PC-9 (cell line): ENCODE measurements around the gene HOOK1. TPM values are rescaled to one million over a fixed set of nuclear protein-coding genes. Genes with fewer than 3 reads are reported as not detected.
"Not testable (repeated sequence)": the region's sequence is repeated elsewhere in the genome, so short reads cannot be mapped to it uniquely, and the experiment has no call there.

ENCODE experiments used
- BruUV-seq: library from RNA; stranded (reverse); fragments of 400-500 nt; replicated peaks from 2 replicates; lab custom pipeline; 2021; lab: Mats Ljungman, UMichigan
- CTCF ChIA-PET: fragments of 300-600 bp; sonication (Branson Sonifier 250); formaldehyde crosslinking; loops from one replicate; lab custom pipeline; 2022; ENCODE audit warnings: antibody characterized with exemption; lab: Charles Lee
- POLR2A ChIA-PET: fragments of 300-600 bp; sonication (Branson Sonifier 250); formaldehyde crosslinking; loops from one replicate; lab custom pipeline; 2022; ENCODE audit warnings: antibody characterized with exemption; ENCODE audit not compliant: unreplicated experiment; lab: Charles Lee
- DNase-seq, 2 experiments: peaks; one replicate each; pipeline versions ENCODE4 v3.0.0 to v3.0.0-alpha.2; 2015 to 2022; ENCODE audit warnings: mixed read lengths in 1 of 2
- H2AFZ ChIP-seq: fragments of 200-600 bp; sonication (generic); 2 replicates; pipeline ENCODE4 v1.8.1; 2017; ENCODE audit warnings: antibody characterized with exemption
- H3F3A ChIP-seq: fragments of 200-600 bp; sonication (generic); 2 replicates; pipeline ENCODE4 v1.8.1; 2017; ENCODE audit warnings: antibody characterized with exemption, mild to moderate bottlenecking, low read depth; ENCODE audit not compliant: insufficient read depth
- H3K27ac ChIP-seq: fragments of 200-600 bp; sonication (generic); 2 replicates; pipeline ENCODE4 v1.6.1; 2016; ENCODE audit warnings: mixed run types
- H3K27me3 ChIP-seq: fragments of 200-600 bp; sonication (generic); 2 replicates; pipeline ENCODE4 v1.6.1; 2016; ENCODE audit warnings: low read depth, mixed run types; ENCODE audit not compliant: insufficient read depth
- H3K36me3 ChIP-seq: fragments of 200-600 bp; sonication (generic); 2 replicates; pipeline ENCODE4 v1.6.1; 2016; ENCODE audit warnings: low read depth, mixed run types
- H3K4me1 ChIP-seq: fragments of 200-600 bp; sonication (generic); replicated peaks from 2 replicates; pipeline ENCODE4 v1.6.1; 2016; ENCODE audit warnings: mixed run types; ENCODE audit not compliant: insufficient read depth
- H3K4me2 ChIP-seq: fragments of 200-600 bp; sonication (generic); 2 replicates; pipeline ENCODE4 v1.6.1; 2017; ENCODE audit warnings: mixed run types
- H3K4me3 ChIP-seq: fragments of 200-600 bp; sonication (generic); 2 replicates; pipeline ENCODE4 v1.6.1; 2016; ENCODE audit warnings: mixed run types
- H3K79me2 ChIP-seq: fragments of 200-600 bp; sonication (generic); 2 replicates; pipeline ENCODE4 v1.6.1; 2017; ENCODE audit warnings: low read depth, mixed run types
- H3K9me2 ChIP-seq: fragments of 200-600 bp; sonication (generic); 2 replicates; pipeline ENCODE4 v1.8.1; 2017; ENCODE audit warnings: mild to moderate bottlenecking; ENCODE audit not compliant: insufficient read depth
- H3K9me3 ChIP-seq: fragments of 200-600 bp; sonication (generic); 2 replicates; pipeline ENCODE4 v1.8.1; 2016; ENCODE audit warnings: low read depth; ENCODE audit not compliant: insufficient read depth
- H4K20me1 ChIP-seq: fragments of 200-600 bp; sonication (generic); 2 replicates; pipeline ENCODE4 v1.8.1; 2017; ENCODE audit not compliant: insufficient read depth
- EZH2 ChIP-seq: fragments of 200-600 bp; sonication (generic); IDR thresholded peaks from 2 replicates; pipeline ENCODE4 v1.8.0; 2017; ENCODE audit warnings: antibody characterized with exemption, low read depth
- intact Hi-C: fragments of 100-400 bp; cut with micrococcal nuclease; formaldehyde crosslinking; loops from one replicate; pipeline ENCODE4 v1.10.0; 2022; ENCODE audit not compliant: unreplicated experiment
- total RNA-seq: library from RNA; stranded (reverse); gene quantifications from 2 replicates; pipeline ENCODE4 v1.2.3, GENCODE V29; 2021
- TF ChIP-seq, protein P1 (sequence below): fragments of 200-600 bp; sonication (generic); conservative IDR thresholded peaks from 2 replicates; pipeline ENCODE4 v1.6.1; 2017; ENCODE audit warnings: mixed run types, antibody characterized with exemption, mild to moderate bottlenecking, moderate library complexity

HOOK1 gene
- total RNA-seq, 1 experiment from 2014 or later, result 23.7 TPM

DNA sequence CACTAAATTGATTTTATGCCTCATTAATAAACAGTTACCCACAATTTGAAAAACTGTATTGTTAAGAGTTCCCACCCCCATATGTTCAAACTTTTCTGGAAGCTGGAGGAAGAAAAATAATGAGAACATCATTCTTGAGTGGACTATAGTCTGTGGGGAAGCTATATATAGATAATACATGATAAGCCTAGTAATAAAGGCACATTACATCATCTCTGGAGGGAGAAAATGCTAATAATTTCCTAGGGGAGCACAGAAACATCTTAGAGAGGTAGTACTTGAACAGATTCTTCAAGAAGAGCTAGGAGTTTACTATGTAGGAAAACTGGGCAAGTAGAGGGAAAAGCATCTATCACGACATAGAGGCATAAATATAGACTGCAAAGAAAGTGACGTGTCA lies 92.2 kb downstream of the HOOK1 start:
- no peak overlapping the region for H3K4me3 ChIP-seq

DNA sequence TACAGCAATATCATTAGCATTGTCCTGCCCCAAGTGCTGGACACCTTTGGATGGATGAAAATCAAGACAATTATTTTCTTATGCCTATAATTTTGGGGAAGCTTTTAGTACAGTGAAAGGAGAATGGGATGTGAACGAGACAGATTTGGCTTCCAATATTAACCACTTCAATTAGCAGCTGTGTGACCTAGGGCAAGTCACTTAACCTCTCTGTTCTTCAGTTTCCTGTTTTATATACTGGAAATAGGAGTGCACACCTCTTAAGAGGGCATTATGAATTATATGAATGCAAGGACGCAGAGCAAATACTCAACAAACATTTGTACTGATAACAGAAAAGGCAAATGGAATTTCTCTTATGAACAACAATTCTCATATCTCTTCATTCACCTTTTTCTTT lies 93.3 kb downstream of the HOOK1 start:
- CTCF ChIA-PET, result no interaction called here
- H3K9me3 ChIP-seq, result no peaks in the 10 kb centered on the region
- H4K20me1 ChIP-seq, result no peaks in the 10 kb centered on the region
- no peaks in the 10 kb centered on the region for H3K9me2 ChIP-seq
- H3K4me1 ChIP-seq, result no peaks in the 10 kb centered on the region
- H3K4me3 ChIP-seq, result no peak overlapping the region
- no peaks in the 10 kb centered on the region for H3K79me2 ChIP-seq
- H3K36me3 ChIP-seq, result no peaks in the 10 kb centered on the region
- no peak for DNase-seq
- TF ChIP-seq, protein P1, sequence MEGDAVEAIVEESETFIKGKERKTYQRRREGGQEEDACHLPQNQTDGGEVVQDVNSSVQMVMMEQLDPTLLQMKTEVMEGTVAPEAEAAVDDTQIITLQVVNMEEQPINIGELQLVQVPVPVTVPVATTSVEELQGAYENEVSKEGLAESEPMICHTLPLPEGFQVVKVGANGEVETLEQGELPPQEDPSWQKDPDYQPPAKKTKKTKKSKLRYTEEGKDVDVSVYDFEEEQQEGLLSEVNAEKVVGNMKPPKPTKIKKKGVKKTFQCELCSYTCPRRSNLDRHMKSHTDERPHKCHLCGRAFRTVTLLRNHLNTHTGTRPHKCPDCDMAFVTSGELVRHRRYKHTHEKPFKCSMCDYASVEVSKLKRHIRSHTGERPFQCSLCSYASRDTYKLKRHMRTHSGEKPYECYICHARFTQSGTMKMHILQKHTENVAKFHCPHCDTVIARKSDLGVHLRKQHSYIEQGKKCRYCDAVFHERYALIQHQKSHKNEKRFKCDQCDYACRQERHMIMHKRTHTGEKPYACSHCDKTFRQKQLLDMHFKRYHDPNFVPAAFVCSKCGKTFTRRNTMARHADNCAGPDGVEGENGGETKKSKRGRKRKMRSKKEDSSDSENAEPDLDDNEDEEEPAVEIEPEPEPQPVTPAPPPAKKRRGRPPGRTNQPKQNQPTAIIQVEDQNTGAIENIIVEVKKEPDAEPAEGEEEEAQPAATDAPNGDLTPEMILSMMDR, result no peak
- no peak for TF ChIP-seq EZH2
- intact Hi-C loops, result no loop called here
- H2AFZ ChIP-seq, result no peak overlapping the region
- no peak overlapping the region for H3K4me2 ChIP-seq
- POLR2A ChIA-PET, result no interaction called here
- BruUV-seq, result no TSS peak
- H3K27ac ChIP-seq, result no peak overlapping the region
- no peaks in the 10 kb centered on the region for H3K27me3 ChIP-seq
- H3F3A ChIP-seq, result no peaks in the 10 kb centered on the region

More for the DNA sequence above, 92.2 kb downstream of the HOOK1 start:
- no peak overlapping the region for H3K4me2 ChIP-seq
- TF ChIP-seq, protein P1, result no peak
- TF ChIP-seq EZH2, result no peak
- no peaks in the 10 kb centered on the region for H3F3A ChIP-seq
- ChIA-PET CTCF (no interaction called here), POLR2A (no interaction called here)
- H3K27ac ChIP-seq, result no peak overlapping the region
- intact Hi-C loops, result no loop called here
- no peaks in the 10 kb centered on the region for H3K27me3 ChIP-seq
- no peaks in the 10 kb centered on the region for H3K9me2 ChIP-seq
- no peaks in the 10 kb centered on the region for H3K4me1 ChIP-seq
- no TSS peak for BruUV-seq
- no peak overlapping the region for H2AFZ ChIP-seq
- DNase-seq, result no peak
- H3K9me3 ChIP-seq, result no peaks in the 10 kb centered on the region
- no peaks in the 10 kb centered on the region for H3K36me3 ChIP-seq
- no peaks in the 10 kb centered on the region for H4K20me1 ChIP-seq
- no peaks in the 10 kb centered on the region for H3K79me2 ChIP-seq

DNA sequence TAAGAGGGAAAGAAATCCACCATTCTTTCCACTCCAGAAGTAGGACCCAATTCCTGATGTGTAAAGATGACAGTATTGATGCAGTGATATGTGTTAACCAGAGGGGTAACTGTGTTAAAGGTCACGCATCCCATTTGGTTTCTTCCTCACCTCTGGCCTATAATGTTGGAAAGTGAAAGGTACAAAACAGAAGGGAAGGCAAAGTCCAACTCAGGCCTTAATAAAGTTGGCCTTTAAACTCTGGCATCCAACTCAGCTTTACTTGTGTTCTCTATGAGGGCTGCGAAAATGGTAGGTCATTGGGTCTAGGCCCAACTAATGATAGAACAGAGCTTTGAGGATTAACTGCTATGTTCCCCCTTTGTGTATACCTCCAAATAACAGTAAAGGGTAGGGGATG lies 93.9 kb downstream of the HOOK1 start:
- DNase-seq, result no peak
- no peak for TF ChIP-seq EZH2
- TF ChIP-seq, protein P1, result no peak
- Histone ChIP-seq H4K20me1 (no peaks in the 10 kb centered on the region), H3K9me2 (no peaks in the 10 kb centered on the region), H3K4me1 (no peaks in the 10 kb centered on the region), H3K36me3 (no peaks in the 10 kb centered on the region), H3K27me3 (no peaks in the 10 kb centered on the region), H3K9me3 (no peaks in the 10 kb centered on the region), H3K4me2 (no peak overlapping the region), H3F3A (no peaks in the 10 kb centered on the region), H3K4me3 (no peak overlapping the region), H3K79me2 (no peaks in the 10 kb centered on the region), H2AFZ (no peak overlapping the region), H3K27ac (no peak overlapping the region)
- ChIA-PET CTCF (no interaction called here), POLR2A (no interaction called here)
- intact Hi-C loops, result no loop called here
- BruUV-seq, result no TSS peak

DNA sequence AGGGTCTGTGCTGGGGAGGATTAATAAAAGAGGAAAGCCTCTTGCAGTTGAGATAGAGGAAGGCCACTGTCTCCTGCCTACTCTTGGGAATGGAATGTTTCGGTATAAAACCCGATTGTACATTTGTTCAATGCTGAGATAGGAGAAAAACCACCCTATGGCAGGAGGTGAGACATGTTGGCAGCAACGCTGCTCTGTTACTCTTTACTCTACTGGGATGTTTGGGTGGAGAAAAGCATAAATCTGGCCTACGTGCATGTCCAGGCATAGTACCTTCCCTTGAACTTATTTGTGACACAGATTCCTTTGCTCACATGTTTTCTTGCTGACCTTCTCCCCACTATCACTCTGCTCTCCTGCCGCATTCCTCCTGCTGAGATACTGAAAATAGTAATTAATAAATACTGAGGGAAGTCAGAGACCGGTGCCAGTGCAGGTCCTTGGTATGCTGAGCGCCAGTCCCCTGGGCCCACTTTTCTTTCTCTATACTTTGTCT lies 100.1 kb downstream of the HOOK1 start:
- H2AFZ ChIP-seq, CTCF ChIA-PET, H3F3A ChIP-seq, POLR2A ChIA-PET, H3K27ac ChIP-seq, H3K4me3 ChIP-seq, H3K9me3 ChIP-seq, intact Hi-C loops, H3K4me2 ChIP-seq, H3K79me2 ChIP-seq, H3K4me1 ChIP-seq, DNase-seq, H3K36me3 ChIP-seq, BruUV-seq, H3K27me3 ChIP-seq, H4K20me1 ChIP-seq, H3K9me2 ChIP-seq: not testable (repeated sequence)
